Astrocyte (in vitro differentiated cells and primary cell): Measurements from ENCODE around the gene MOSMO. TPM values are rescaled to one million over a fixed set of nuclear protein-coding genes. Genes with fewer than 3 reads are reported as not detected.
A peak's percentile ranks its signal among the peaks of the same experiment; 100 is the strongest.

ENCODE experiments used
- DNase-seq: peaks from one replicate; pipeline ENCODE4 v3.0.0-alpha.2; 2010; ENCODE audit warnings: low read depth
- FAIRE-seq: peaks from 2 replicates; lab custom pipeline; 2011; peaks lifted over from hg19 to GRCh38; lab: Jason Lieb, UNC
- H2AFZ ChIP-seq: 2 replicates; pipeline ENCODE4 v1.6.0; 2012; ENCODE audit warnings: low read depth, low read length, inconsistent platforms
- H3K27ac ChIP-seq: 2 replicates; pipeline ENCODE4 v1.5.1; 2011; ENCODE audit warnings: low read depth, low read length, inconsistent platforms
- H3K27me3 ChIP-seq: 2 replicates; pipeline ENCODE4 v1.6.0; 2011; ENCODE audit warnings: low read length, inconsistent platforms; ENCODE audit not compliant: insufficient read depth
- H3K36me3 ChIP-seq: 2 replicates; pipeline ENCODE4 v1.5.1; 2011; ENCODE audit warnings: low read length, inconsistent platforms; ENCODE audit not compliant: insufficient read depth
- H3K4me1 ChIP-seq: 2 replicates; pipeline ENCODE4 v1.5.1; 2011; ENCODE audit warnings: low read length, inconsistent platforms; ENCODE audit not compliant: insufficient read depth
- H3K4me2 ChIP-seq: 2 replicates; pipeline ENCODE4 v1.6.0; 2012; ENCODE audit warnings: low read length, inconsistent platforms
- H3K4me3 ChIP-seq: 2 replicates; pipeline ENCODE4 v1.5.1; 2011; ENCODE audit warnings: low read depth, mild to moderate bottlenecking, low read length, inconsistent platforms; ENCODE audit not compliant: insufficient read depth
- H3K79me2 ChIP-seq: 2 replicates; pipeline ENCODE4 v1.6.0; 2012; ENCODE audit warnings: mild to moderate bottlenecking, low read length, inconsistent platforms; ENCODE audit not compliant: insufficient read depth
- H3K9ac ChIP-seq: 2 replicates; pipeline ENCODE4 v1.6.0; 2012; ENCODE audit warnings: mild to moderate bottlenecking, low read length, inconsistent platforms
- H3K9me3 ChIP-seq: 2 replicates; pipeline ENCODE4 v1.5.1; 2012; ENCODE audit warnings: low read depth, mild to moderate bottlenecking, low read length, inconsistent platforms; ENCODE audit not compliant: insufficient read depth
- H4K20me1 ChIP-seq: 2 replicates; pipeline ENCODE4 v1.6.0; 2012; ENCODE audit warnings: low read length, inconsistent platforms; ENCODE audit not compliant: insufficient read depth
- H3K27ac Mint-ChIP-seq: one replicate; pipeline ENCODE4 v1.8.0; 2021; ENCODE audit warnings: mild to moderate bottlenecking, mixed read lengths; ENCODE audit not compliant: unreplicated experiment
- H3K27me3 Mint-ChIP-seq: one replicate; pipeline ENCODE4 v1.8.0; 2021; ENCODE audit warnings: low read depth, mixed read lengths; ENCODE audit not compliant: unreplicated experiment
- H3K36me3 Mint-ChIP-seq: one replicate; pipeline ENCODE4 v1.8.0; 2021; ENCODE audit warnings: low read depth, mixed read lengths; ENCODE audit not compliant: unreplicated experiment
- H3K4me1 Mint-ChIP-seq: one replicate; pipeline ENCODE4 v1.8.0; 2021; ENCODE audit warnings: low read depth, mixed read lengths; ENCODE audit not compliant: unreplicated experiment
- H3K4me3 Mint-ChIP-seq: one replicate; pipeline ENCODE4 v1.8.0; 2021; ENCODE audit warnings: mild to moderate bottlenecking, moderate library complexity, mixed read lengths; ENCODE audit not compliant: unreplicated experiment
- H3K9me3 Mint-ChIP-seq: one replicate; pipeline ENCODE4 v1.8.0; 2021; ENCODE audit warnings: mild to moderate bottlenecking, mixed read lengths; ENCODE audit not compliant: unreplicated experiment
- EZH2 ChIP-seq: IDR thresholded peaks from 2 replicates; pipeline ENCODE4 v1.6.1; 2012; ENCODE audit warnings: mild to moderate bottlenecking, low read length, inconsistent platforms; ENCODE audit not compliant: insufficient read depth
- total RNA-seq: library from RNA; stranded (reverse); gene quantifications from 2 replicates; pipeline ENCODE4 v1.2.1, GENCODE V29; 2021
- TF ChIP-seq, protein P1 (sequence below): IDR thresholded peaks from 2 replicates; pipeline ENCODE4 v1.5.1; 2011; ENCODE audit warnings: low read depth, mild to moderate bottlenecking, inconsistent platforms, low read length, moderate library complexity; ENCODE audit not compliant: insufficient read depth

The MOSMO gene
- total RNA-seq, 1 donor from 2014 or later, result 11.5 TPM

- Mint-ChIP-seq H3K4me3 (no peak overlapping the region), H3K9me3 (peaks cover 5% of the 10 kb centered on the region), H3K27me3 (no peaks in the 10 kb centered on the region), H3K4me1 (no peaks in the 10 kb centered on the region), H3K27ac (no peak overlapping the region), H3K36me3 (peaks cover 9% of the 10 kb centered on the region)
- Histone ChIP-seq H3K27ac (no peak overlapping the region), H3K9ac (no peak overlapping the region), H3K4me2 (no peak overlapping the region), H4K20me1 (peaks cover 34% of the 10 kb centered on the region), H3K79me2 (peaks cover 29% of the 10 kb centered on the region), H3K36me3 (no peaks in the 10 kb centered on the region), H3K27me3 (no peaks in the 10 kb centered on the region), H3K9me3 (no peaks in the 10 kb centered on the region), H2AFZ (no peak overlapping the region), H3K4me1 (peaks cover 5% of the 10 kb centered on the region), H3K4me3 (no peak overlapping the region)
- TF ChIP-seq EZH2, result no peak
- FAIRE-seq (no peak), DNase-seq (no peak)
Measured at GRCh38 chr16:22071331-22071910, 63.5 kb downstream of the MOSMO start.

- no peak overlapping the region for H3K4me2 ChIP-seq
- H3K9me3 ChIP-seq, result no peaks in the 10 kb centered on the region
- peaks cover 37% of the 10 kb centered on the region for H4K20me1 ChIP-seq
- H3K79me2 ChIP-seq, result peaks cover 29% of the 10 kb centered on the region
- H3K4me3 Mint-ChIP-seq, result no peak overlapping the region
- H3K9me3 Mint-ChIP-seq, result no peaks in the 10 kb centered on the region
- DNase-seq, result no peak
- no peaks in the 10 kb centered on the region for H3K27me3 Mint-ChIP-seq
- H3K27ac ChIP-seq, result no peak overlapping the region
- no peak for FAIRE-seq
- H3K36me3 ChIP-seq, result no peaks in the 10 kb centered on the region
- no peaks in the 10 kb centered on the region for H3K36me3 Mint-ChIP-seq
- H3K9ac ChIP-seq, result no peak overlapping the region
- no peaks in the 10 kb centered on the region for H3K4me1 Mint-ChIP-seq
- no peaks in the 10 kb centered on the region for H3K27me3 ChIP-seq
- H3K27ac Mint-ChIP-seq, result no peak overlapping the region
- H2AFZ ChIP-seq, result no peak overlapping the region
- H3K4me3 ChIP-seq, result no peak overlapping the region
- peaks cover 5% of the 10 kb centered on the region for H3K4me1 ChIP-seq
- no peak for TF ChIP-seq EZH2
- TF ChIP-seq, protein P1, sequence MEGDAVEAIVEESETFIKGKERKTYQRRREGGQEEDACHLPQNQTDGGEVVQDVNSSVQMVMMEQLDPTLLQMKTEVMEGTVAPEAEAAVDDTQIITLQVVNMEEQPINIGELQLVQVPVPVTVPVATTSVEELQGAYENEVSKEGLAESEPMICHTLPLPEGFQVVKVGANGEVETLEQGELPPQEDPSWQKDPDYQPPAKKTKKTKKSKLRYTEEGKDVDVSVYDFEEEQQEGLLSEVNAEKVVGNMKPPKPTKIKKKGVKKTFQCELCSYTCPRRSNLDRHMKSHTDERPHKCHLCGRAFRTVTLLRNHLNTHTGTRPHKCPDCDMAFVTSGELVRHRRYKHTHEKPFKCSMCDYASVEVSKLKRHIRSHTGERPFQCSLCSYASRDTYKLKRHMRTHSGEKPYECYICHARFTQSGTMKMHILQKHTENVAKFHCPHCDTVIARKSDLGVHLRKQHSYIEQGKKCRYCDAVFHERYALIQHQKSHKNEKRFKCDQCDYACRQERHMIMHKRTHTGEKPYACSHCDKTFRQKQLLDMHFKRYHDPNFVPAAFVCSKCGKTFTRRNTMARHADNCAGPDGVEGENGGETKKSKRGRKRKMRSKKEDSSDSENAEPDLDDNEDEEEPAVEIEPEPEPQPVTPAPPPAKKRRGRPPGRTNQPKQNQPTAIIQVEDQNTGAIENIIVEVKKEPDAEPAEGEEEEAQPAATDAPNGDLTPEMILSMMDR, result no peak
Measured at GRCh38 chr16:22073350-22073749, 65.4 kb downstream of the MOSMO start.

GRCh38 chr16:22075043-22075757, 67.3 kb downstream of the MOSMO start:
- Mint-ChIP-seq H3K27me3 (no peaks in the 10 kb centered on the region), H3K27ac (no peak overlapping the region), H3K4me3 (no peak overlapping the region), H3K9me3 (no peaks in the 10 kb centered on the region), H3K36me3 (no peaks in the 10 kb centered on the region), H3K4me1 (no peaks in the 10 kb centered on the region)
- no peak overlapping the region for H3K9ac ChIP-seq
- peaks cover 24% of the 10 kb centered on the region for H3K79me2 ChIP-seq
- H3K27me3 ChIP-seq, result no peaks in the 10 kb centered on the region
- H3K4me3 ChIP-seq, result no peak overlapping the region
- TF ChIP-seq EZH2, result no peak
- TF ChIP-seq, protein P1, result no peak
- H3K36me3 ChIP-seq, result peaks cover 3% of the 10 kb centered on the region
- peaks cover 30% of the 10 kb centered on the region for H4K20me1 ChIP-seq
- H2AFZ ChIP-seq, result no peak overlapping the region
- H3K4me2 ChIP-seq, result peak overlapping the region; percentile 57
- FAIRE-seq, result no peak
- H3K9me3 ChIP-seq, result no peaks in the 10 kb centered on the region
- peaks cover 5% of the 10 kb centered on the region for H3K4me1 ChIP-seq
- peak overlapping the region; percentile 47 for H3K27ac ChIP-seq
- peak; percentile 20 for DNase-seq
